Endothelial cell of umbilical vein (primary cell): ENCODE results near the gene ADAM10. TPM values are rescaled to one million over a fixed set of nuclear protein-coding genes. Genes with fewer than 3 reads are reported as not detected.

ENCODE experiments used
- BruUV-seq: library from RNA; stranded (reverse); fragments of 400-500 nt; replicated peaks from 2 replicates; lab custom pipeline; 2021; lab: Mats Ljungman, UMichigan
- CTCF ChIA-PET: fragments of 300-600, 350-600 bp; sonication (Branson Sonifier 250); formaldehyde crosslinking; loops from one replicate; lab custom pipeline; 2021; ENCODE audit warnings: antibody characterized with exemption, inconsistent platforms; lab: Charles Lee
- POLR2A ChIA-PET: fragments of 300-600, 350-600 bp; sonication (Branson Sonifier 250); formaldehyde crosslinking; loops from one replicate; lab custom pipeline; 2021; ENCODE audit warnings: antibody characterized with exemption, inconsistent platforms; lab: Charles Lee
- DNase-seq: peaks from one replicate; pipeline ENCODE4 v3.0.0-alpha.2; 2011; ENCODE audit warnings: low read depth, low spot score
- FAIRE-seq: peaks from 2 replicates; lab custom pipeline; 2011; peaks lifted over from hg19 to GRCh38; lab: Jason Lieb, UNC
- H2AFZ ChIP-seq: 2 replicates; pipeline ENCODE4 v1.6.0; 2012; ENCODE audit warnings: low read depth, low read length, control low read depth, inconsistent platforms
- H3K27ac ChIP-seq: 2 replicates; pipeline ENCODE4 v1.5.1; 2011; ENCODE audit warnings: low read depth, mild to moderate bottlenecking, control low read depth, low read length, moderate library complexity; ENCODE audit not compliant: insufficient read depth
- H3K27me3 ChIP-seq, 2 experiments: 2 replicates each; pipeline versions ENCODE4 v1.6.0 to v1.6.1; 2011; ENCODE audit warnings: low read length in 2 of 2, mixed read lengths in 1 of 2; ENCODE audit not compliant: control insufficient read depth in 2 of 2, insufficient read depth in 2 of 2
- H3K36me3 ChIP-seq, 2 experiments: 2 replicates in 1 of 2; 3 replicates in 1 of 2; pipeline ENCODE4 v1.5.1; 2011; ENCODE audit warnings: low read length in 2 of 2, mild to moderate bottlenecking in 1 of 2, moderate library complexity in 1 of 2; ENCODE audit not compliant: control insufficient read depth in 2 of 2, insufficient read depth in 2 of 2; ENCODE audit errors: extremely low read depth in 1 of 2
- H3K4me1 ChIP-seq: 3 replicates; pipeline ENCODE4 v1.5.1; 2011; ENCODE audit warnings: mild to moderate bottlenecking, low read length; ENCODE audit not compliant: control insufficient read depth, insufficient read depth; ENCODE audit errors: extremely low read depth
- H3K4me2 ChIP-seq: 2 replicates; pipeline ENCODE4 v1.6.1; 2011; ENCODE audit warnings: low read length, control low read depth, mixed read lengths; ENCODE audit not compliant: insufficient read depth
- H3K4me3 ChIP-seq, 3 experiments: fragments of 200-600 bp in 1 of 3; sonication (generic), shearing (Covaris generic) in 1 of 3; replicated peaks in 1 of 3; 2 replicates each; pipeline ENCODE4 v1.5.1; 2011 to 2016; ENCODE audit warnings: control low read depth in 3 of 3, low read length in 3 of 3, mild to moderate bottlenecking in 2 of 3, inconsistent platforms in 1 of 3, low read depth in 1 of 3, moderate library complexity in 1 of 3; ENCODE audit not compliant: insufficient read depth in 1 of 3
- H3K79me2 ChIP-seq: 2 replicates; pipeline ENCODE4 v1.6.0; 2012; ENCODE audit warnings: low read length, inconsistent platforms; ENCODE audit not compliant: control insufficient read depth, insufficient read depth
- H3K9ac ChIP-seq: replicated peaks from 2 replicates; pipeline ENCODE3; 2011; ENCODE audit warnings: low read length, control low read depth; ENCODE audit not compliant: insufficient read depth; ENCODE audit errors: extremely low read depth
- H3K9me1 ChIP-seq: replicated peaks from 3 replicates; pipeline ENCODE4 v1.6.0; 2011; ENCODE audit warnings: mild to moderate bottlenecking, low read length; ENCODE audit not compliant: control insufficient read depth, insufficient read depth; ENCODE audit errors: extremely low read depth
- H3K9me3 ChIP-seq: replicated peaks from 2 replicates; pipeline ENCODE4 v1.5.1; 2012; ENCODE audit warnings: low read length, inconsistent platforms; ENCODE audit not compliant: control insufficient read depth, insufficient read depth
- H4K20me1 ChIP-seq: replicated peaks from 2 replicates; pipeline ENCODE3; 2011; ENCODE audit warnings: mild to moderate bottlenecking, low read length; ENCODE audit not compliant: control insufficient read depth, insufficient read depth; ENCODE audit errors: extremely low read depth
- EZH2 ChIP-seq: IDR thresholded peaks from 2 replicates; pipeline ENCODE4 v1.6.1; 2012; ENCODE audit warnings: borderline replicate concordance, low read depth, mild to moderate bottlenecking, moderate library complexity, low read length, inconsistent platforms; ENCODE audit not compliant: severe bottlenecking
- FOS ChIP-seq: IDR thresholded peaks from 2 replicates; pipeline ENCODE4 v1.6.1; 2011; ENCODE audit warnings: mild to moderate bottlenecking, low read length, moderate library complexity, borderline replicate concordance; ENCODE audit not compliant: insufficient read depth
- GATA2 ChIP-seq: IDR thresholded peaks from 2 replicates; pipeline ENCODE4 v1.7.0; 2011; ENCODE audit warnings: low read depth, mild to moderate bottlenecking, moderate library complexity, mixed read lengths, low read length; ENCODE audit not compliant: insufficient read length, insufficient read depth
- JUN ChIP-seq: IDR thresholded peaks from 2 replicates; pipeline ENCODE4 v1.6.1; 2011; ENCODE audit warnings: borderline replicate concordance, low read depth; ENCODE audit not compliant: insufficient read length, insufficient read depth
- MYC ChIP-seq: IDR thresholded peaks from one replicate; pipeline ENCODE4 v1.6.1; 2011; ENCODE audit warnings: mild to moderate bottlenecking, low read depth, low read length
- POLR2A ChIP-seq: IDR thresholded peaks from 2 replicates; pipeline ENCODE4 v1.6.1; 2012; ENCODE audit warnings: low read depth, mild to moderate bottlenecking, control low read depth, low read length
- POLR2AphosphoS5 ChIP-seq: IDR thresholded peaks from 2 replicates; pipeline ENCODE4 v1.6.1; 2012; ENCODE audit warnings: low read depth, mild to moderate bottlenecking, control low read depth, low read length, moderate library complexity; ENCODE audit not compliant: insufficient read depth
- dilution Hi-C: fragments of 300-500 bp; cut with MboI; formaldehyde crosslinking; loops from one replicate; pipeline ENCODE4 v1.15.0; 2019; ENCODE audit warnings: low sequenced_read_pairs; ENCODE audit not compliant: extremely low pct_ligation_motif_present
- intact Hi-C: fragments of 100-400 bp; cut with micrococcal nuclease; formaldehyde crosslinking; loops from one replicate; pipeline ENCODE4 v1.10.0; 2022
- polyA plus RNA-seq, 4 experiments: library from polyadenylated mRNA; depleted of rRNA in 3 of 4; stranded (reverse) in 3 of 4; unstranded in 1 of 4; fragments of >200 nt; gene quantifications; 2 replicates each; pipeline versions ENCODE4 v1.2.1 to v1.2.3, GENCODE V29; 2011 to 2012; ENCODE audit warnings: missing spikeins in 1 of 4
- total RNA-seq: library from RNA; stranded (reverse); gene quantifications from 2 replicates; pipeline ENCODE4 v1.2.3, GENCODE V29; 2021
- TF ChIP-seq, protein P1 (sequence below), 2 donors: IDR thresholded peaks; 1 replicate in 1 of 2; 2 replicates in 1 of 2; pipeline ENCODE4 v1.5.1; 2011; ENCODE audit warnings: low read length in 2 of 2, mild to moderate bottlenecking in 2 of 2, moderate library complexity in 2 of 2, control low read depth in 1 of 2, inconsistent platforms in 1 of 2, low read depth in 1 of 2; ENCODE audit not compliant: insufficient read depth in 1 of 2; ENCODE audit errors: extremely low read depth in 1 of 2
- TF ChIP-seq, protein P2 (sequence below): IDR thresholded peaks from 2 replicates; pipeline ENCODE4 v1.6.1; 2011; ENCODE audit not compliant: insufficient read depth, insufficient read length

The ADAM10 gene
- total and polyA plus RNA-seq, 2 donors (not counting 3 experiments of a cell fraction or from before 2014, with no cell fraction given) = 91.3 to 203 TPM

DNA sequence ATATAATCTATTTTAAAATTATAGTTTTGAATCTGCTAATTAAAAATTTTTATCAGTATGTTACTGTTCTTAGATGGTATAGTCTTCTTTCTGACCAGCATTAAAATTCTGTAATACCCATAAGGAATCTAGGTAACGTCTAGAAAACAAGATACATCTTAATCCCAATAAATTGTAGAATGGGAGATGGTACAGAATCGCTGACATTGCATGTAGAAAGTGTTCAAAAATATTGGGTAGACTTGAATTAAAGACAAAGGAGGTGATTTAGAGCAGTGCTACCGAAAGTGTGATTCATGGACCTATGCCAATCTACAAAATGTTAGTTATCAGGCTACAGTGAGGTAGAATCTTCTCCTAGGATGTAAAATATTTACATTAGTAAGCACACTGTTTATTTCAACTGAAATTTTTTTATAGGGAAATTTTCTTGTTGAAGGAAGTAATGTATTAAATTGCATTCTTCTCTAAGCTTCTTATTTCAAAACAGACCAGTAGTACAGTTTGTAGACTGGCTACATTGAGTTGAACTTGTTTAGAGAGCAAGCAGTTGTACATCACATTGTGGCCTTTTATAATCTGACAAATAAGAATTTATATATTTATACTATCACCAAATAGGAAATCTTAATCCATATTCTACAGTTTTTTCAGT is 38.7 kb upstream of the ADAM10 start:
- CTCF ChIA-PET = no interaction called here
- Histone ChIP-seq H3K9me3 (no peaks in the 10 kb centered on the region), H3K36me3 (no peaks in the 10 kb centered on the region), H3K4me1 (no peaks in the 10 kb centered on the region), H3K27me3 (no peaks in the 10 kb centered on the region), H3K9me1 (peaks cover 2% of the 10 kb centered on the region), H3K79me2 (no peaks in the 10 kb centered on the region), H2AFZ (no peak overlapping the region), H3K27ac (no peak overlapping the region), H3K4me3 (no peak overlapping the region), H3K9ac (no peak overlapping the region), H3K4me2 (no peak overlapping the region), H4K20me1 (no peaks in the 10 kb centered on the region)
- no TSS peak for BruUV-seq
- intact Hi-C loops (no loop called here), dilution Hi-C loops (no loop called here)
- POLR2A ChIA-PET = no interaction called here
- no peak for FAIRE-seq
- no peak for DNase-seq
- TF ChIP-seq EZH2 (no peak), JUN (no peak), POLR2A (no peak), FOS (no peak), POLR2AphosphoS5 (no peak), MYC (no peak), GATA2 (no peak)
- TF ChIP-seq, protein P1, sequence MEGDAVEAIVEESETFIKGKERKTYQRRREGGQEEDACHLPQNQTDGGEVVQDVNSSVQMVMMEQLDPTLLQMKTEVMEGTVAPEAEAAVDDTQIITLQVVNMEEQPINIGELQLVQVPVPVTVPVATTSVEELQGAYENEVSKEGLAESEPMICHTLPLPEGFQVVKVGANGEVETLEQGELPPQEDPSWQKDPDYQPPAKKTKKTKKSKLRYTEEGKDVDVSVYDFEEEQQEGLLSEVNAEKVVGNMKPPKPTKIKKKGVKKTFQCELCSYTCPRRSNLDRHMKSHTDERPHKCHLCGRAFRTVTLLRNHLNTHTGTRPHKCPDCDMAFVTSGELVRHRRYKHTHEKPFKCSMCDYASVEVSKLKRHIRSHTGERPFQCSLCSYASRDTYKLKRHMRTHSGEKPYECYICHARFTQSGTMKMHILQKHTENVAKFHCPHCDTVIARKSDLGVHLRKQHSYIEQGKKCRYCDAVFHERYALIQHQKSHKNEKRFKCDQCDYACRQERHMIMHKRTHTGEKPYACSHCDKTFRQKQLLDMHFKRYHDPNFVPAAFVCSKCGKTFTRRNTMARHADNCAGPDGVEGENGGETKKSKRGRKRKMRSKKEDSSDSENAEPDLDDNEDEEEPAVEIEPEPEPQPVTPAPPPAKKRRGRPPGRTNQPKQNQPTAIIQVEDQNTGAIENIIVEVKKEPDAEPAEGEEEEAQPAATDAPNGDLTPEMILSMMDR (IDR thresholded peaks at IDR 0.05; ENCODE audit: extremely low read depth in 1 of 2, insufficient read depth in 1 of 2, low read depth in 1 of 2, low read length in 2 of 2) = no peak
- TF ChIP-seq, protein P2, sequence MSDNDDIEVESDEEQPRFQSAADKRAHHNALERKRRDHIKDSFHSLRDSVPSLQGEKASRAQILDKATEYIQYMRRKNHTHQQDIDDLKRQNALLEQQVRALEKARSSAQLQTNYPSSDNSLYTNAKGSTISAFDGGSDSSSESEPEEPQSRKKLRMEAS = no peak
